NB4 (cell line): Measurements from ENCODE around the gene CDK4.

Experiments
- DNase-seq: peaks from one replicate; pipeline ENCODE4 v3.0.0; 2010; ENCODE audit warnings: low read depth
- H3K4me3 ChIP-seq: one replicate; pipeline ENCODE4 v1.5.1; 2011; ENCODE audit warnings: mild to moderate bottlenecking, low read depth, low read length, moderate library complexity
- CTCF ChIP-seq: IDR thresholded peaks from one replicate; pipeline ENCODE4 v1.5.1; 2012; ENCODE audit warnings: low read depth, low read length
- MAX ChIP-seq: IDR thresholded peaks from 2 replicates; pipeline ENCODE4 v1.6.1; 2011; ENCODE audit warnings: low read depth, low read length
- MYC ChIP-seq: IDR thresholded peaks from 2 replicates; pipeline ENCODE4 v1.6.1; 2011; ENCODE audit warnings: low read depth, low read length
- POLR2A ChIP-seq: IDR thresholded peaks from 2 replicates; pipeline ENCODE4 v1.6.1; 2011; ENCODE audit warnings: mild to moderate bottlenecking; ENCODE audit not compliant: insufficient read length; ENCODE audit errors: extremely low read depth

Gene CDK4

GRCh38 chr12:57757771-57758170 is 5.7 kb upstream of the CDK4 start:
- DNase-seq, result no peak
- TF ChIP-seq MAX (no peak), CTCF (no peak), MYC (no peak), POLR2A (no peak)
- H3K4me3 ChIP-seq, result no peak overlapping the region

GRCh38 chr12:57756406-57757341 is 4.6 kb upstream of the CDK4 start:
- TF ChIP-seq CTCF (peak; percentile 93), MAX (no peak)
- H3K4me3 ChIP-seq, result peak overlapping the region; percentile 36
- DNase-seq, result peak; percentile 80

GRCh38 chr12:57755454-57756372 is 3.6 kb upstream of the CDK4 start:
- peak overlapping the region; percentile 36 for H3K4me3 ChIP-seq
- peak; percentile 35 for DNase-seq
- TF ChIP-seq POLR2A, result no peak
- no peak for TF ChIP-seq MYC
- no peak for TF ChIP-seq CTCF
- TF ChIP-seq MAX, result no peak

GRCh38 chr12:57755194-57755453 is 3.0 kb upstream of the CDK4 start:
- H3K4me3 ChIP-seq, result no peak overlapping the region
- TF ChIP-seq MYC, result no peak
- TF ChIP-seq CTCF, result no peak
- TF ChIP-seq POLR2A, result no peak
- TF ChIP-seq MAX, result no peak
- no peak for DNase-seq

- peak; percentile 56 for DNase-seq
- no peak for TF ChIP-seq MAX
- TF ChIP-seq POLR2A, result no peak
- TF ChIP-seq CTCF, result no peak
- no peak for TF ChIP-seq MYC
These were observed 2.5 kb upstream of the CDK4 start, which contains the start of gene MARCHF9 for GRCh38 chr12:57754411-57755193. Gene MARCHF9 (plus strand): TSS chr12:57755103. CDS start chr12:57755529, 426 bp downstream.

More at GRCh38 chr12:57754411-57755193, 2.5 kb upstream of the CDK4 start, which contains the start of gene MARCHF9:
- peak within 1 kb of the TSS; percentile 36 for H3K4me3 ChIP-seq
